ENCODE data around the gene GIPC3.

The GIPC3 gene

DNA sequence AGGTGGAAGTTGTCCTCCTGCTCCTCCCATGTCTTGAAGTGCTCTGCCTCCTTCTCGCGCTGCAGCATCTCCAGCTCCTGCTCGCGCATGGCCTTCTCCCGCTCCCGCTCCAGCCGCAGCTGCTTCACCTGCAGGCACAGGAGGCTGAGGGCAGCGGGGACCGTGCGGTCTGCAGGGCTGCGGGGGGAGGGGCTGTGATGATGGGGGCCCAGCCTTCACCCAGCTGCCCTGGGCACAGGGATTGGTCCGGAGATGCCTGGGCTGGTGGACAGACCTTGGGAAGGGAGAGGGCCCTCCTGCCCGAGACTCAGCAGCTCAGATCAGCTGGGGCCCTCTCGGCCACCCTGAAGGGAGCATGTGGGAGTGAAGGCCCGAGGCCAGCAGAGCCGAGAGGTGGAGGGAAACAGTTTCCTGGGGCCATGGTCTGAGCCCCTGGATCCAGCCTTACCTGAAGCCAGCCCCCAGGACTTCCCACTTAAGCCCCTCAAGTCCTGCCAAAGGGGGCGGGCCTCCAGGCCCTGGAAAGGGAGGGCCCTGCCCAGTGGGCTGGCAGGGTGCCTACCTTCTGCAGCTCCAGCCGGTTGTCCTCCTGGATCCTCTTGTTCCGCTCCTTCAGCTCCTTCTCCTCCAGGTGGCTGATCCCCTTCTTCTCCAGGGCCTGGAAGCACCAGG is 35.0 kb downstream of the GIPC3 start:
- TF ChIP-seq SIN3A (IDR thresholded peaks at IDR 0.05; ENCODE audit: borderline replicate concordance, insufficient read depth, low read length) (no peak), FOXP2 (optimal IDR thresholded peaks at IDR 0.05; ENCODE audit: borderline replicate concordance, extremely low read depth, extremely low read length, insufficient read depth) (no peak), POLR2AphosphoS5 (IDR thresholded peaks at IDR 0.05; ENCODE audit: low read depth, low read length) (no peak), TAF1 (IDR thresholded peaks at IDR 0.05; ENCODE audit: borderline replicate concordance, insufficient read depth, low read length) (no peak)
- TF ChIP-seq, protein P1, sequence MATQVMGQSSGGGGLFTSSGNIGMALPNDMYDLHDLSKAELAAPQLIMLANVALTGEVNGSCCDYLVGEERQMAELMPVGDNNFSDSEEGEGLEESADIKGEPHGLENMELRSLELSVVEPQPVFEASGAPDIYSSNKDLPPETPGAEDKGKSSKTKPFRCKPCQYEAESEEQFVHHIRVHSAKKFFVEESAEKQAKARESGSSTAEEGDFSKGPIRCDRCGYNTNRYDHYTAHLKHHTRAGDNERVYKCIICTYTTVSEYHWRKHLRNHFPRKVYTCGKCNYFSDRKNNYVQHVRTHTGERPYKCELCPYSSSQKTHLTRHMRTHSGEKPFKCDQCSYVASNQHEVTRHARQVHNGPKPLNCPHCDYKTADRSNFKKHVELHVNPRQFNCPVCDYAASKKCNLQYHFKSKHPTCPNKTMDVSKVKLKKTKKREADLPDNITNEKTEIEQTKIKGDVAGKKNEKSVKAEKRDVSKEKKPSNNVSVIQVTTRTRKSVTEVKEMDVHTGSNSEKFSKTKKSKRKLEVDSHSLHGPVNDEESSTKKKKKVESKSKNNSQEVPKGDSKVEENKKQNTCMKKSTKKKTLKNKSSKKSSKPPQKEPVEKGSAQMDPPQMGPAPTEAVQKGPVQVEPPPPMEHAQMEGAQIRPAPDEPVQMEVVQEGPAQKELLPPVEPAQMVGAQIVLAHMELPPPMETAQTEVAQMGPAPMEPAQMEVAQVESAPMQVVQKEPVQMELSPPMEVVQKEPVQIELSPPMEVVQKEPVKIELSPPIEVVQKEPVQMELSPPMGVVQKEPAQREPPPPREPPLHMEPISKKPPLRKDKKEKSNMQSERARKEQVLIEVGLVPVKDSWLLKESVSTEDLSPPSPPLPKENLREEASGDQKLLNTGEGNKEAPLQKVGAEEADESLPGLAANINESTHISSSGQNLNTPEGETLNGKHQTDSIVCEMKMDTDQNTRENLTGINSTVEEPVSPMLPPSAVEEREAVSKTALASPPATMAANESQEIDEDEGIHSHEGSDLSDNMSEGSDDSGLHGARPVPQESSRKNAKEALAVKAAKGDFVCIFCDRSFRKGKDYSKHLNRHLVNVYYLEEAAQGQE (IDR thresholded peaks at IDR 0.05; ENCODE audit: insufficient read depth in 1 of 2, low read depth in 2 of 2, low read length in 2 of 2): no peak

DNA sequence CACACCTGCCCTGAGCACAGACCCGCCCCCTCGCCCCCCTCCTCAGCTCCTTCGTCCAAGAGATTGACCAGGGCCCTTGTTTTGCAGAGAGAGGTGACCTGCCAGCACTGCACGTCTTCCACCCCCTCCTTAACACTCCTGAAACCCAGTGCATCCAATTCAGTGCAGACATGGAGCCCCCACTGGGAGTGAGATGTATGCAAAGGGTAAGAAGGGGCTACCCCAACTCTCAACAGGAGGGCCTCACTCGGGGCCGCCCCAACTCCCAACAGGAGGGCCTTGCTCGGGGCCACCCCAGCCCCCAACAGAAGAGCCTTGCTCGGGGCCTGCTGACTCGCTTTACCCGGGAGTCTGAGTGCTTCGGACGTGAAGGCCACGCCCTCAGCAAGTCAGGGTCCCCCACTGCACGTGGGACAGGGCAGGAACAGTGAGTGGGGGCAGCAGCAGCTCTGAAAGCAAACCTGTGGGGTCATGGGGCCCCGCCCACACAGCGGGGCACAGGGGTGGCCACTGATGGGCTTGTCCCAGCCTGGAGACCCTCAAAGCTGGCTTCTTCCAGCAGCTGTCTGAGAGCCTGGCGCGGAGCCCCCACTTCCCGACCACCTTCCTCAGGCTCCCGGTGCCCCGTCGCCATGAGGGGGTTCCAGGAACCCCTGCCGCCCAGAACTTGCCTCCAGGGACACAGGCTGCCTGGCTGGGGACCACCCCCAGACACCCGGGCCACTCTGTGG is 35.7 kb downstream of the GIPC3 start:
- TF ChIP-seq POLR2AphosphoS5 (IDR thresholded peaks at IDR 0.05; ENCODE audit: low read depth, low read length) (no peak), TAF1 (IDR thresholded peaks at IDR 0.05; ENCODE audit: borderline replicate concordance, insufficient read depth, low read length) (no peak), FOXP2 (optimal IDR thresholded peaks at IDR 0.05; ENCODE audit: borderline replicate concordance, extremely low read depth, extremely low read length, insufficient read depth) (no peak), SIN3A (IDR thresholded peaks at IDR 0.05; ENCODE audit: borderline replicate concordance, insufficient read depth, low read length) (no peak)
- TF ChIP-seq, protein P1 (IDR thresholded peaks at IDR 0.05; ENCODE audit: insufficient read depth in 1 of 2, low read depth in 2 of 2, low read length in 2 of 2): no peak

DNA sequence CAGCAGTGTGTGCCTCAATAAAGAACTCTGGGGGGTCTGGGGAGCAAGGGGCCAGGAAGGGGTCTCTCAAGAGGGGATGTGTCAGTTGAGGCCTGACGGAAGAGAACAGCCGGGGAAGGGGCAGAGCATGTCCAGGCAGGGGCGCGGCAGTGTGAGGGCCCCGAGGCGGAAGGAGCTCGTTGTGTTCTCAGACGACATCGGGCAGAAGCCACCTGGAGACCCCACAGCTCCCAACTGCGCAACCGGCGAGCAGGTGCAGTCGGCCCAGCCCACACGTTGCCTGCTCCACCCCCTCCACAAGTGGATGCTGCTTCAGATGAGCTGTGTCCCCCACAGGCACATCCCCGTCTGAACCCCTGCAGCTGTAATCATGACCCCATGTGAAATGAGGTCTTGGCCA is 36.4 kb downstream of the GIPC3 start:
- TF ChIP-seq, protein P1 (IDR thresholded peaks at IDR 0.05; ENCODE audit: insufficient read depth in 1 of 2, low read depth in 2 of 2, low read length in 2 of 2): no peak
- TF ChIP-seq FOXP2 (optimal IDR thresholded peaks at IDR 0.05; ENCODE audit: borderline replicate concordance, extremely low read depth, extremely low read length, insufficient read depth): no peak
- no peak for TF ChIP-seq POLR2AphosphoS5 (IDR thresholded peaks at IDR 0.05; ENCODE audit: low read depth, low read length)
- TF ChIP-seq TAF1 (IDR thresholded peaks at IDR 0.05; ENCODE audit: borderline replicate concordance, insufficient read depth, low read length): no peak
- no peak for TF ChIP-seq SIN3A (IDR thresholded peaks at IDR 0.05; ENCODE audit: borderline replicate concordance, insufficient read depth, low read length)

DNA sequence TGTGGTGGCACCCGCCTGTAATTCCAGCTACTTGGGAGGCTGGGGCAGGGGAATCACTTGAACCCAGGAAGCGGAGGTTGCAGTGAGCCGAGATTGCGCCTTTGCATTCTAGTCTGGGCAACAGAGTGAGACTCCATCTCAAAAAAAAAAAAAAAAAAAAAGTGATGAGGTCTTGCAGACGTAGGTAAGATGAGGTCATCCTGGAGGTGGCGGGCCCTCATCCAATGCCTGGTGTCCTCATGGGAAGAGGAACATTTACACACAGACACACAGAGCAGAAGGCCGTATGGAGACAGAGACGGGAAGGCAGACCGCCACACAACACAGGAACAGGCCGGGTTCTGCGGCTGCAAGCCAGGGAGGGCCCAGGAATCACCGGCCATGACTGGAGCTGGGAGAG is 36.9 kb downstream of the GIPC3 start:
- TF ChIP-seq SIN3A (IDR thresholded peaks at IDR 0.05; ENCODE audit: borderline replicate concordance, insufficient read depth, low read length) (no peak), TAF1 (IDR thresholded peaks at IDR 0.05; ENCODE audit: borderline replicate concordance, insufficient read depth, low read length) (no peak)

DNA sequence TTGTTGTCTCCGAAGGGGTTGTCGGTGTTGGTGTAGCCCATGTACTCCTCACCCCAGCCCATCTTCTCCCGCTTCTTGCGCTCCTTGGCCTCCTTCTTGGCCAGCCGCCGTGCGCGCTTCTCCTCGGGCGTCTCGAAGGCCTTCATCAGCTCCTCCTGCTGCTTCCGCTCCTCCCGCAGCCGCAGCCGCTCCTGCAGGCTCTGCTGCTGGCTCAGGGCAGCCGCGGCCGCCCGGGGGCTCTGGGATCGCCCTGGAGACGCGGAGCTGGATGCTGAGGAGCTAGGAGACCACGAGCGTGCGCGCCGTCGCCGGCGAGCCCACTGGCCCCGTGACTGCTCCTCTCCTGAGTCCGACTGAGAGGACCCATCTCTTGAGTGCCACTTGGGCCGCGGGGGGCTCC is 38.4 kb downstream of the GIPC3 start:
- TF ChIP-seq, protein P1 (IDR thresholded peaks at IDR 0.05; ENCODE audit: insufficient read depth in 1 of 2, low read depth in 2 of 2, low read length in 2 of 2): no peak
- TF ChIP-seq TAF1 (IDR thresholded peaks at IDR 0.05; ENCODE audit: borderline replicate concordance, insufficient read depth, low read length): no peak
- TF ChIP-seq SIN3A (IDR thresholded peaks at IDR 0.05; ENCODE audit: borderline replicate concordance, insufficient read depth, low read length): no peak
- TF ChIP-seq FOXP2 (optimal IDR thresholded peaks at IDR 0.05; ENCODE audit: borderline replicate concordance, extremely low read depth, extremely low read length, insufficient read depth): no peak
- no peak for TF ChIP-seq POLR2AphosphoS5 (IDR thresholded peaks at IDR 0.05; ENCODE audit: low read depth, low read length)

All from PFSK-1 (cell line).